Measurements from ENCODE around the gene ERVFRD-1. TPM values are rescaled to one million over a fixed set of nuclear protein-coding genes. Genes with fewer than 3 reads are reported as not detected.

The ERVFRD-1 gene
- total and polyA plus RNA-seq, 2 of the 13 experiments (the other 11 are each of a cell fraction or from before 2014, with no cell fraction given) = not detected

DNA sequence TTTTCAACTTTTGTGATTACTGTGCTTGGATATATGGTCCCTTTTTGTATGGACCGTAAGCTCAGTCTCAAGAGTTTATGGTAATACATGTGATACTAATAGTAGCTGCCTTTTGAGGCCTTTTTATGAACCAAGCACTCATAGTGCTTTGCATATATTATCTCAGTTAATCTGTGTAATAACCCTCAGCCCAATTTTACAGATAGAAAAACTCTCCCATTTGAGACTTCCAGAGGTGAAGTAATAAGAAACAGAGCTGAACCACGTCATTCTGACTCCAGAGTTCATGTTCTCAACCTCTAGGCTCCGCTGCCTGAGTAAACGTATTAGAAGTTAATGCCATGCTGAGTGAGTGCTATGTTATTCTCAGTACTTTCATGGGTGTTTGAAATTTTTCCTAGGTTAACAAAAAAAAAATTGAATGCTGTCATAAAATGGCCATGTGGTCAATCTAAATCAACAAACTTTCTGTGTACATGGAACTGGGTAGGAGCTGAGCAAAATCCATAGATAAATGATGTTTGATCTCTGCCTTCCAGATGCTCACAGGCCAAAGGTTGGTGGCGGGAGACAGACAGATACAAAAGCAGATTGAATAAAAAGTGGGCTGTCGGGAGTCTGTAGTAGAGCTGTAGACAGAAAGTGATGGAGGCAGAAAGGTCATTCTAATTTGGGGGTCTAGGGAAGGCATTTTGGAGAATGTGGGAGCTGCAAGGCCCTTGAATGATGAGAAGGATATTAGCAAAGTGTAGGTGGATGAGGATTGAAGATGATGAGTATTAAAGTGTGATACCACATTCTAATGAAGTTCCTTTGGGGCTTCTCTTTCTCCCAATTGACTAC, 44.8 kb downstream of the ERVFRD-1 start (continued):
- TF ChIP-seq U2AF2 (IDR thresholded peaks at IDR 0.05; ENCODE audit: low read depth, low read length) = no peak
- TF ChIP-seq ZNF563 (CRISPR knock-in tag; IDR thresholded peaks at IDR 0.05) = no peak
- TF ChIP-seq, protein P1, sequence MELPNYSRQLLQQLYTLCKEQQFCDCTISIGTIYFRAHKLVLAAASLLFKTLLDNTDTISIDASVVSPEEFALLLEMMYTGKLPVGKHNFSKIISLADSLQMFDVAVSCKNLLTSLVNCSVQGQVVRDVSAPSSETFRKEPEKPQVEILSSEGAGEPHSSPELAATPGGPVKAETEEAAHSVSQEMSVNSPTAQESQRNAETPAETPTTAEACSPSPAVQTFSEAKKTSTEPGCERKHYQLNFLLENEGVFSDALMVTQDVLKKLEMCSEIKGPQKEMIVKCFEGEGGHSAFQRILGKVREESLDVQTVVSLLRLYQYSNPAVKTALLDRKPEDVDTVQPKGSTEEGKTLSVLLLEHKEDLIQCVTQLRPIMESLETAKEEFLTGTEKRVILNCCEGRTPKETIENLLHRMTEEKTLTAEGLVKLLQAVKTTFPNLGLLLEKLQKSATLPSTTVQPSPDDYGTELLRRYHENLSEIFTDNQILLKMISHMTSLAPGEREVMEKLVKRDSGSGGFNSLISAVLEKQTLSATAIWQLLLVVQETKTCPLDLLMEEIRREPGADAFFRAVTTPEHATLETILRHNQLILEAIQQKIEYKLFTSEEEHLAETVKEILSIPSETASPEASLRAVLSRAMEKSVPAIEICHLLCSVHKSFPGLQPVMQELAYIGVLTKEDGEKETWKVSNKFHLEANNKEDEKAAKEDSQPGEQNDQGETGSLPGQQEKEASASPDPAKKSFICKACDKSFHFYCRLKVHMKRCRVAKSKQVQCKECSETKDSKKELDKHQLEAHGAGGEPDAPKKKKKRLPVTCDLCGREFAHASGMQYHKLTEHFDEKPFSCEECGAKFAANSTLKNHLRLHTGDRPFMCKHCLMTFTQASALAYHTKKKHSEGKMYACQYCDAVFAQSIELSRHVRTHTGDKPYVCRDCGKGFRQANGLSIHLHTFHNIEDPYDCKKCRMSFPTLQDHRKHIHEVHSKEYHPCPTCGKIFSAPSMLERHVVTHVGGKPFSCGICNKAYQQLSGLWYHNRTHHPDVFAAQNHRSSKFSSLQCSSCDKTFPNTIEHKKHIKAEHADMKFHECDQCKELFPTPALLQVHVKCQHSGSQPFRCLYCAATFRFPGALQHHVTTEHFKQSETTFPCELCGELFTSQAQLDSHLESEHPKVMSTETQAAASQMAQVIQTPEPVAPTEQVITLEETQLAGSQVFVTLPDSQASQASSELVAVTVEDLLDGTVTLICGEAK (IDR thresholded peaks at IDR 0.05) = no peak
- TF ChIP-seq, protein P1 (CRISPR knock-in tag; IDR thresholded peaks at IDR 0.05) = no peak
- no peak for TF ChIP-seq BHLHE40 (IDR thresholded peaks at IDR 0.05; ENCODE audit: low read length)
- TF ChIP-seq ZNF282 (IDR thresholded peaks at IDR 0.05; ENCODE audit: partially characterized antibody) = no peak
- TF ChIP-seq, protein P2, sequence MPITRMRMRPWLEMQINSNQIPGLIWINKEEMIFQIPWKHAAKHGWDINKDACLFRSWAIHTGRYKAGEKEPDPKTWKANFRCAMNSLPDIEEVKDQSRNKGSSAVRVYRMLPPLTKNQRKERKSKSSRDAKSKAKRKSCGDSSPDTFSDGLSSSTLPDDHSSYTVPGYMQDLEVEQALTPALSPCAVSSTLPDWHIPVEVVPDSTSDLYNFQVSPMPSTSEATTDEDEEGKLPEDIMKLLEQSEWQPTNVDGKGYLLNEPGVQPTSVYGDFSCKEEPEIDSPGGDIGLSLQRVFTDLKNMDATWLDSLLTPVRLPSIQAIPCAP (CRISPR knock-in tag; IDR thresholded peaks at IDR 0.05; ENCODE audit: low read depth) = no peak
- TF ChIP-seq ZNF230 (CRISPR knock-in tag; IDR thresholded peaks at IDR 0.05) = no peak
- TF ChIP-seq GTF3A (CRISPR knock-in tag; conservative IDR thresholded peaks at IDR 0.05) = no peak
- TF ChIP-seq, protein P3, sequence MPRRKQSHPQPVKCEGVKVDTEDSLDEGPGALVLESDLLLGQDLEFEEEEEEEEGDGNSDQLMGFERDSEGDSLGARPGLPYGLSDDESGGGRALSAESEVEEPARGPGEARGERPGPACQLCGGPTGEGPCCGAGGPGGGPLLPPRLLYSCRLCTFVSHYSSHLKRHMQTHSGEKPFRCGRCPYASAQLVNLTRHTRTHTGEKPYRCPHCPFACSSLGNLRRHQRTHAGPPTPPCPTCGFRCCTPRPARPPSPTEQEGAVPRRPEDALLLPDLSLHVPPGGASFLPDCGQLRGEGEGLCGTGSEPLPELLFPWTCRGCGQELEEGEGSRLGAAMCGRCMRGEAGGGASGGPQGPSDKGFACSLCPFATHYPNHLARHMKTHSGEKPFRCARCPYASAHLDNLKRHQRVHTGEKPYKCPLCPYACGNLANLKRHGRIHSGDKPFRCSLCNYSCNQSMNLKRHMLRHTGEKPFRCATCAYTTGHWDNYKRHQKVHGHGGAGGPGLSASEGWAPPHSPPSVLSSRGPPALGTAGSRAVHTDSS (CRISPR knock-in tag; conservative IDR thresholded peaks at IDR 0.05) = no peak
- TF ChIP-seq, protein P4, sequence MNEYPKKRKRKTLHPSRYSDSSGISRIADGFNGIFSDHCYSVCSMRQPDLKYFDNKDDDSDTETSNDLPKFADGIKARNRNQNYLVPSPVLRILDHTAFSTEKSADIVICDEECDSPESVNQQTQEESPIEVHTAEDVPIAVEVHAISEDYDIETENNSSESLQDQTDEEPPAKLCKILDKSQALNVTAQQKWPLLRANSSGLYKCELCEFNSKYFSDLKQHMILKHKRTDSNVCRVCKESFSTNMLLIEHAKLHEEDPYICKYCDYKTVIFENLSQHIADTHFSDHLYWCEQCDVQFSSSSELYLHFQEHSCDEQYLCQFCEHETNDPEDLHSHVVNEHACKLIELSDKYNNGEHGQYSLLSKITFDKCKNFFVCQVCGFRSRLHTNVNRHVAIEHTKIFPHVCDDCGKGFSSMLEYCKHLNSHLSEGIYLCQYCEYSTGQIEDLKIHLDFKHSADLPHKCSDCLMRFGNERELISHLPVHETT (CRISPR knock-in tag; conservative IDR thresholded peaks at IDR 0.05) = no peak
- TF ChIP-seq SMAD9 (CRISPR knock-in tag; IDR thresholded peaks at IDR 0.05) = no peak
- TF ChIP-seq ZNF232 (CRISPR knock-in tag; IDR thresholded peaks at IDR 0.05; ENCODE audit: borderline replicate concordance) = no peak; the same call in 1 of the 2 replicates
- TF ChIP-seq, protein P5, sequence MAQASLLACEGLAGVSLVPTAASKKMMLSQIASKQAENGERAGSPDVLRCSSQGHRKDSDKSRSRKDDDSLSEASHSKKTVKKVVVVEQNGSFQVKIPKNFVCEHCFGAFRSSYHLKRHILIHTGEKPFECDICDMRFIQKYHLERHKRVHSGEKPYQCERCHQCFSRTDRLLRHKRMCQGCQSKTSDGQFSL (CRISPR knock-in tag; IDR thresholded peaks at IDR 0.05) = no peak
- TF ChIP-seq KDM6A (CRISPR knock-in tag; IDR thresholded peaks at IDR 0.05; ENCODE audit: low read depth) = peak; percentile 57; the same call in 1 of the 2 replicates
- TF ChIP-seq JUND (CRISPR knock-in tag; IDR thresholded peaks at IDR 0.05) = peak; percentile 12; the same call in 1 of the 2 replicates

Measured in HepG2 (cell line).